K562 (cell line): ENCODE results near the gene CDKN1C. TPM values are rescaled to one million over a fixed set of nuclear protein-coding genes. Genes with fewer than 3 reads are reported as not detected.

Source experiments
- ATAC-seq: fragments of 200-7000 bp; cut with Tn5 transposase; 3 replicates; pipeline ENCODE4 v1.9.1; 2020; ENCODE audit warnings: moderate library complexity
- BruUV-seq: library from RNA; stranded (reverse); fragments of 400-500 nt; replicated peaks from 2 replicates; lab custom pipeline; 2021; lab: Mats Ljungman, UMichigan
- CTCF ChIA-PET: fragments of 300-600 bp; formaldehyde crosslinking; extraction: SDS; loops from one replicate; lab custom pipeline; 2021; ENCODE audit warnings: low intra/inter-chr PET ratio; lab: Yijun Ruan, JAX
- POLR2A ChIA-PET: fragments of 300-600, 350-650 bp; sonication (Branson Sonifier 250); formaldehyde crosslinking; extraction: SDS; loops from one replicate; lab custom pipeline; 2021; ENCODE audit warnings: antibody characterized with exemption, inconsistent platforms; lab: Yijun Ruan, JAX
- DNase-seq, 4 experiments: peaks; one replicate each; pipeline versions ENCODE4 v3.0.0 to v3.0.0-alpha.2; 2011 to 2018; ENCODE audit warnings: low spot score in 3 of 4, mixed read lengths in 3 of 4; ENCODE audit errors: extremely low read depth in 1 of 4
- FAIRE-seq: peaks from 2 replicates; lab custom pipeline; 2011; peaks lifted over from hg19 to GRCh38; lab: Jason Lieb, UNC
- H2AFZ ChIP-seq: 2 replicates; pipeline ENCODE4 v1.6.0; 2011; ENCODE audit warnings: low read depth, low read length, control low read depth, inconsistent platforms
- H3K27ac ChIP-seq: fragments of 200-600 bp; 3 replicates; pipeline ENCODE4 v1.8.0; 2011; ENCODE audit warnings: low read depth, mild to moderate bottlenecking, control low read depth, inconsistent platforms, low read length, moderate library complexity, mixed read lengths; ENCODE audit errors: extremely low read depth
- H3K27me3 ChIP-seq, 2 experiments: fragments of 300-600 bp in 1 of 2; 2 replicates in 1 of 2; 3 replicates in 1 of 2; pipeline versions ENCODE4 v1.6.0 to v1.8.0; 2011; ENCODE audit warnings: inconsistent platforms in 2 of 2, low read length in 2 of 2, mild to moderate bottlenecking in 1 of 2, mixed read lengths in 1 of 2, moderate library complexity in 1 of 2; ENCODE audit not compliant: control insufficient read depth in 2 of 2, insufficient read depth in 2 of 2
- H3K36me3 ChIP-seq: fragments of 300-600 bp; 3 replicates; pipeline ENCODE4 v1.8.0; 2011; ENCODE audit warnings: mild to moderate bottlenecking, low read length, inconsistent platforms; ENCODE audit not compliant: control insufficient read depth, insufficient read depth
- H3K4me1 ChIP-seq, 2 experiments: fragments of 200-600 bp in 1 of 2; replicated peaks in 1 of 2; 2 replicates in 1 of 2; 3 replicates in 1 of 2; pipeline versions ENCODE4 v1.5.1 to v1.8.0; 2011; ENCODE audit warnings: inconsistent platforms in 2 of 2, low read length in 2 of 2, mild to moderate bottlenecking in 1 of 2, mixed read lengths in 1 of 2, moderate library complexity in 1 of 2; ENCODE audit not compliant: control insufficient read depth in 2 of 2, insufficient read depth in 2 of 2
- H3K4me2 ChIP-seq: 2 replicates; pipeline ENCODE4 v1.6.1; 2011; ENCODE audit warnings: low read length, control low read depth, inconsistent platforms, mixed read lengths; ENCODE audit not compliant: insufficient read depth
- H3K4me3 ChIP-seq: fragments of 200-600 bp; sonication (generic), shearing (Covaris generic); 2 replicates; pipeline ENCODE4 v1.5.1; 2016; ENCODE audit warnings: control low read depth, inconsistent platforms
- H3K79me2 ChIP-seq: fragments of 200-600 bp; 3 replicates; pipeline ENCODE4 v1.8.0; 2011; ENCODE audit warnings: low read length, inconsistent platforms; ENCODE audit not compliant: control insufficient read depth, insufficient read depth
- H3K9ac ChIP-seq, 2 experiments: 2 replicates each; pipeline versions ENCODE4 v1.6.0 to v1.6.1; 2011; ENCODE audit warnings: low read depth in 2 of 2, low read length in 2 of 2, control low read depth in 1 of 2, inconsistent platforms in 1 of 2, mild to moderate bottlenecking in 1 of 2, mixed read lengths in 1 of 2; ENCODE audit not compliant: insufficient read depth in 1 of 2
- H3K9me1 ChIP-seq: one replicate; pipeline ENCODE4 v1.6.0; 2011; ENCODE audit warnings: inconsistent platforms, mild to moderate bottlenecking, low read length, moderate library complexity; ENCODE audit not compliant: control insufficient read depth, insufficient read depth
- H3K9me3 ChIP-seq: replicated peaks from 2 replicates; pipeline ENCODE4 v1.5.1; 2011; ENCODE audit warnings: low read depth, low read length, inconsistent platforms; ENCODE audit not compliant: control insufficient read depth, insufficient read depth
- H4K20me1 ChIP-seq: replicated peaks from 2 replicates; pipeline ENCODE4 v1.6.1; 2011; ENCODE audit warnings: low read length, inconsistent platforms, mixed read lengths; ENCODE audit not compliant: control insufficient read depth, insufficient read depth
- CEBPG ChIP-seq, 3 experiments: fragments of 200-800 bp in 1 of 3; sonication (Bioruptor generic) in 1 of 3; sonication (generic) in 1 of 3; formaldehyde crosslinking in 1 of 3; IDR thresholded peaks in 2 of 3; conservative IDR thresholded peaks in 1 of 3; 2 replicates each; pipeline versions ENCODE4 v1.6.1 to v1.8.0; 2016 to 2022; ENCODE audit warnings: missing compliant biosample characterization in 2 of 3, missing genetic modification characterization in 2 of 3, mild to moderate bottlenecking in 1 of 3, missing genetic modification reagents in 1 of 3
- ETV5 ChIP-seq: sonication (generic); formaldehyde crosslinking; IDR thresholded peaks from 2 replicates; pipeline ENCODE4 v1.4.0; 2020; ENCODE audit warnings: low read depth, mild to moderate bottlenecking, missing genetic modification reagents
- KDM1A ChIP-seq, 2 experiments: fragments of 450-650 bp; IDR thresholded peaks; 2 replicates each; pipeline ENCODE4 v1.6.1; 2016; ENCODE audit warnings: mild to moderate bottlenecking in 2 of 2
- MAZ ChIP-seq, 2 experiments: fragments of 450-650 bp in 1 of 2; sonication (generic) in 1 of 2; formaldehyde crosslinking; IDR thresholded peaks in 1 of 2; conservative IDR thresholded peaks in 1 of 2; 2 replicates each; pipeline versions ENCODE4 v1.4.0 to v1.5.0; 2020; ENCODE audit warnings: mild to moderate bottlenecking in 1 of 2, missing genetic modification reagents in 1 of 2
- PTTG1 ChIP-seq: fragments of 450-650 bp; IDR thresholded peaks from 2 replicates; pipeline ENCODE4 v1.6.1; 2016; ENCODE audit warnings: low read depth, mild to moderate bottlenecking, missing genetic modification characterization, missing compliant biosample characterization
- RAD21 ChIP-seq, 2 experiments: fragments of 250-450 bp in 1 of 2; fragments of 450-650 bp in 1 of 2; sonication (Bioruptor Pico) in 1 of 2; formaldehyde crosslinking in 1 of 2; IDR thresholded peaks in 1 of 2; conservative IDR thresholded peaks in 1 of 2; 2 replicates each; pipeline versions ENCODE4 v1.4.0 to v1.8.0; 2020 to 2022; ENCODE audit warnings: mild to moderate bottlenecking in 2 of 2, moderate library complexity in 1 of 2
- TAF1 ChIP-seq: IDR thresholded peaks from 2 replicates; pipeline ENCODE4 v1.6.1; 2011; ENCODE audit warnings: mild to moderate bottlenecking, low read length, moderate library complexity; ENCODE audit not compliant: insufficient read depth, control insufficient read depth, severe bottlenecking; ENCODE audit errors: extremely low read depth
- YY1 ChIP-seq, 3 experiments: IDR thresholded peaks; 2 replicates each; pipeline ENCODE4 v1.6.1; 2011; ENCODE audit warnings: low read length in 2 of 3, mild to moderate bottlenecking in 2 of 3, moderate library complexity in 2 of 3, borderline replicate concordance in 1 of 3, control low read depth in 1 of 3, low read depth in 1 of 3; ENCODE audit not compliant: insufficient read depth in 3 of 3, insufficient replicate concordance in 2 of 3, control insufficient read depth in 1 of 3, insufficient read length in 1 of 3; ENCODE audit errors: extremely low read depth in 1 of 3
- ZBTB17 ChIP-seq: fragments of 450-650 bp; formaldehyde crosslinking; IDR thresholded peaks from 2 replicates; pipeline ENCODE4 v1.4.0; 2020; ENCODE audit warnings: mild to moderate bottlenecking
- ZNF318 ChIP-seq, 2 experiments: fragments of 450-650 bp; IDR thresholded peaks; 2 replicates each; pipeline ENCODE4 v1.6.1; 2016; ENCODE audit warnings: mild to moderate bottlenecking in 2 of 2, borderline replicate concordance in 1 of 2, low read depth in 1 of 2, moderate library complexity in 1 of 2
- WGBS: fragments of 100-300 bp; shearing (Covaris generic); methylation state at CpG from one replicate; pipeline ENCODE4 v1.1.6; 2016; ENCODE audit warnings: low coverage, mixed read lengths; ENCODE audit not compliant: insufficient coverage; ENCODE audit errors: missing lambda C conversion rate; 5-methylcytosine and 5-hydroxymethylcytosine counted together
- in situ Hi-C: fragments of 300-500 bp; cut with MboI; formaldehyde crosslinking; loops from 4 replicates; pipeline ENCODE4 v1.15.0; 2018; ENCODE audit warnings: inconsistent platforms, mixed read lengths
- intact Hi-C: fragments of 100-400 bp; cut with micrococcal nuclease; formaldehyde crosslinking; loops from 2 replicates; pipeline ENCODE4 v1.14.2; 2022
- polyA plus RNA-seq, 8 experiments: library from polyadenylated mRNA; depleted of rRNA in 4 of 8; stranded (reverse) in 5 of 8; unstranded in 3 of 8; fragments of >200 nt; fragmentation: Nextera tagmentation in 2 of 8; fragmentation: Illumina TruSeq in 1 of 8; extraction: Ambion mirVana in 2 of 8; extraction: Trizol in 1 of 8; gene quantifications; 2 replicates each; pipeline versions ENCODE4 v1.2.1 to v1.2.3, GENCODE V29; 2011 to 2014; ENCODE audit warnings: inconsistent platforms in 1 of 8, missing spikeins in 1 of 8
- total RNA-seq, 7 experiments: library from RNA; depleted of rRNA in 6 of 7; stranded (reverse); fragments of >200 nt in 6 of 7; fragmentation: Illumina TruSeq in 2 of 7; extraction: Trizol in 2 of 7; gene quantifications; 2 replicates each; pipeline versions ENCODE4 v1.2.1 to v1.2.3, GENCODE V29; 2011 to 2021; ENCODE audit warnings: low replicate concordance in 1 of 7

Gene CDKN1C
- total and polyA plus RNA-seq, 9 of the 15 experiments (the other 6 are each of a cell fraction or from before 2014, with no cell fraction given), result 2.8 to 21.1 (median 9.3) TPM

- Histone ChIP-seq H2AFZ (peak overlapping the region; percentile 95), H3K36me3 (no peaks in the 10 kb centered on the region), H3K9me3 (no peaks in the 10 kb centered on the region), H4K20me1 (no peaks in the 10 kb centered on the region), H3K9me1 (no peaks in the 10 kb centered on the region), H3K4me2 (peak overlapping the region; percentile 77), H3K4me3 (peak overlapping the region; percentile 34), H3K27me3 (no peaks in the 10 kb centered on the region), H3K79me2 (no peaks in the 10 kb centered on the region), H3K4me1 (peaks cover 30 to 64% of the 10 kb centered on the region in 2 experiments), H3K27ac (peak overlapping the region; percentile 63; the same call in 1 of the 3 replicates), H3K9ac (peak overlapping the region; percentile 56 to 92; a peak in 3 of 4 replicates)
- DNase-seq (peak; percentile 48 to 65 (median 58)), ATAC-seq (peak; percentile 48), FAIRE-seq (no peak)
- CTCF ChIA-PET, result interaction anchor here (1.6 to 10.6 kb wide), 2 partner anchors 37 to 359 kb away, joined by 6 to 228 read pairs; no protein-coding TSS in a partner anchor
- intact Hi-C loops, result loop anchor here (1.0 to 10.0 kb wide), 5 partner anchors 37 to 588 kb away; partner anchors contain the start of genes C11orf21 and TSPAN32
- POLR2A ChIA-PET, result interaction anchor here (0.9 to 2.8 kb wide), 7 partner anchors 29 to 361 kb away, joined by 3 to 13 read pairs (median 5); partner anchors contain the start of genes KCNQ1OT1 and PHLDA2
- BruUV-seq, result no TSS peak
- in situ Hi-C loops, result no loop called here
- 44% methylated on average over 4 of the region's 4 CpGs for WGBS
- TF ChIP-seq CEBPG (CRISPR knock-in tag; IDR thresholded peaks at IDR 0.05) (no peak), CEBPG (tag; conservative IDR thresholded peaks at IDR 0.05 in 1 of 2, IDR thresholded peaks at IDR 0.05 in 1 of 2) (no peak), PTTG1 (tag) (no peak), ZBTB17 (peak; percentile 2; the same call in 1 of the 2 replicates), MAZ (CRISPR knock-in tag; conservative IDR thresholded peaks at IDR 0.05 in 1 of 2, IDR thresholded peaks at IDR 0.05 in 1 of 2) (0 out of 4 replicates have a peak, but pooled peaks of 1 of the 2 experiments have one; percentile 35), ETV5 (CRISPR knock-in tag) (no peak), KDM1A (IDR thresholded peaks at IDR 0.05) (peak; percentile 71 to 84; a peak in 3 of 4 replicates), YY1 (IDR thresholded peaks at IDR 0.05; ENCODE audit: borderline replicate concordance in 1 of 3, control insufficient read depth in 1 of 3, extremely low read depth in 1 of 3, insufficient read depth in 3 of 3, insufficient read length in 1 of 3, insufficient replicate concordance in 2 of 3, low read depth in 1 of 3, low read length in 2 of 3) (no peak), TAF1 (no peak), ZNF318 (IDR thresholded peaks at IDR 0.05; ENCODE audit: borderline replicate concordance in 1 of 2, low read depth in 1 of 2) (no peak), RAD21 (CRISPR knock-in tag; conservative IDR thresholded peaks at IDR 0.05 in 1 of 2, IDR thresholded peaks at IDR 0.05 in 1 of 2) (peak; percentile 6 to 46; a peak in 2 of 4 replicates)
Measured at GRCh38 chr11:2892967-2893528, 7.5 kb upstream of the CDKN1C start.
